Esophagus squamous epithelium (tissue), 5 donors: Measurements from ENCODE around the gene KRTAP5-1. TPM values are rescaled to one million over a fixed set of nuclear protein-coding genes. Genes with fewer than 3 reads are reported as not detected.

Source experiments
- DNase-seq: peaks from one replicate; lab custom pipeline; 2025; lab: John Stamatoyannopoulos, UW
- H3K27ac ChIP-seq, 4 donors: fragments of 200-600 bp; sonication (generic); one replicate each; pipeline ENCODE4 v1.5.1; 2016 to 2019; ENCODE audit warnings: mild to moderate bottlenecking in 1 of 4
- H3K27me3 ChIP-seq, 4 donors: fragments of 200-600 bp; sonication (generic); 1 replicate in 3 of 4; 2 replicates in 1 of 4; pipeline versions ENCODE4 v1.5.1 to v1.6.0; 2017 to 2021; ENCODE audit warnings: antibody characterized with exemption in 1 of 4
- H3K36me3 ChIP-seq, 3 donors: fragments of 200-600 bp; sonication (generic); one replicate each; pipeline ENCODE4 v1.5.1; 2016 to 2019
- H3K4me1 ChIP-seq, 3 donors: fragments of 200-600 bp; sonication (generic); one replicate each; pipeline ENCODE4 v1.5.1; 2017 to 2019
- H3K4me3 ChIP-seq, 4 donors: fragments of 200-600 bp; sonication (generic); 1 replicate in 3 of 4; 2 replicates in 1 of 4; pipeline ENCODE4 v1.5.1; 2016 to 2019; ENCODE audit warnings: mild to moderate bottlenecking in 2 of 4, moderate library complexity in 1 of 4
- H3K9me3 ChIP-seq, 3 donors: fragments of 200-600 bp; sonication (generic); one replicate each; pipeline ENCODE4 v1.5.1; 2016 to 2019
- CTCF ChIP-seq, 6 experiments: fragments of 450-650 bp in 4 of 6; fragments of 200-600 bp in 2 of 6; sonication (generic) in 2 of 6; IDR thresholded peaks; one replicate each; pipeline ENCODE4 v1.5.1; 2016 to 2019; ENCODE audit warnings: antibody characterized with exemption in 6 of 6, mild to moderate bottlenecking in 4 of 6, moderate library complexity in 4 of 6
- POLR2A ChIP-seq, 4 donors: fragments of 450-650 bp; IDR thresholded peaks; one replicate each; pipeline ENCODE4 v1.6.1; 2017; ENCODE audit warnings: antibody characterized with exemption in 4 of 4, mild to moderate bottlenecking in 4 of 4, moderate library complexity in 3 of 4
- WGBS, 2 donors: methylation state at CpG; one replicate each; pipeline ENCODE4 v1.1.5; 2018; 5-methylcytosine and 5-hydroxymethylcytosine counted together
- intact Hi-C: fragments of 100-400 bp; cut with DNase I; formaldehyde crosslinking; loops from one replicate; pipeline ENCODE4 v1.15.0; 2022
- total RNA-seq, 4 donors: library from RNA; depleted of rRNA; stranded (reverse); fragments of >200 nt; gene quantifications; one replicate each; pipeline ENCODE4 v1.1.0, GENCODE V29; 2016
- donor health status: DM: yes; HTN: yes; CAD: no.

KRTAP5-1 gene
- total RNA-seq, 4 donors from 2014 or later: not detected

DNA sequence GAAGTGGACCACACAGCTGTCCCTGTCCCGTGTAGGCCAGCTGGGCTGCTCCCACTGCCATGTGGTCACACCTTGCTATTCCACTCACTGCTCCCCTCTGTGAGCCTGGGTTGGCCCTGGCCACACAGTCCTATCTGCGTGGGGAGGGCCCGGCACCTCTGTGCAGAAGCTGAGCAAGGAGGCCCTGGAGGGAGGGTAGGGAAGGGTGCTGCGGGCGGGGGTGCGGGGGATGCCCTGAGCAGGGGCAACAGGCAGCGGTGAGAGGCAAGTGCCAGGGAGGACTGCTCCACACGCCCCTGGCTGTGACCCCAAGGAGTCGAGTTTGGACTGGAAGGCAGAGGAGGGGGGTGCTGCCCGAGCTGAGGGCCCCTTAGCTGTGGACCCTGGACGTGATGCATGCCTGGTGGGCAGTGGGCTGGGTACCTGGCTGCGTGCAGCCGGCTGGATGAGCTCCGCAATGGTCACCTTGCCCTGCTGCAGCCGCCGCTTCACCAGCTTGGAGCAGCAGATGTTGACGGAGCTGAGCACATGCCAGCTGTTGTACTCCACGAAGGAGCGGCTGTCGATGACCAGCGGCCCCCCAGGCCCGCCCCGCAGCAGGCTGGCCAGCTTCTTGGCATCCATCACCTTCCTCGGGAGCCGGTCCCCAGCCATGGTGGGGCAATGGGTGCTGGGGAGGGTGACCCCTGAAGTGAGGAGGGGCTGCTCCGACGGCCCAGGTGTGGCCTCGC, 19.7 kb downstream of the KRTAP5-1 start:
- TF ChIP-seq CTCF (IDR thresholded peaks at IDR 0.05): no peak
- no peak for TF ChIP-seq POLR2A (IDR thresholded peaks at IDR 0.05)
- Histone ChIP-seq H3K27me3 (peaks cover 0 to 38% (median 0%) of the 10 kb centered on the region in 4 donors), H3K4me1 (peaks cover 0 to 23% (median 9%) of the 10 kb centered on the region in 3 donors), H3K9me3 (no peaks in the 10 kb centered on the region), H3K27ac (peak overlapping the region in 1 of 4 donors; percentile 58), H3K36me3 (no peaks in the 10 kb centered on the region), H3K4me3 (no peak overlapping the region)
- DNase-seq: no peak
- intact Hi-C loops: no loop called here
- WGBS, 2 donors: 40 to 55% methylated on average over 2 to 4 of the region's 28 CpGs

DNA sequence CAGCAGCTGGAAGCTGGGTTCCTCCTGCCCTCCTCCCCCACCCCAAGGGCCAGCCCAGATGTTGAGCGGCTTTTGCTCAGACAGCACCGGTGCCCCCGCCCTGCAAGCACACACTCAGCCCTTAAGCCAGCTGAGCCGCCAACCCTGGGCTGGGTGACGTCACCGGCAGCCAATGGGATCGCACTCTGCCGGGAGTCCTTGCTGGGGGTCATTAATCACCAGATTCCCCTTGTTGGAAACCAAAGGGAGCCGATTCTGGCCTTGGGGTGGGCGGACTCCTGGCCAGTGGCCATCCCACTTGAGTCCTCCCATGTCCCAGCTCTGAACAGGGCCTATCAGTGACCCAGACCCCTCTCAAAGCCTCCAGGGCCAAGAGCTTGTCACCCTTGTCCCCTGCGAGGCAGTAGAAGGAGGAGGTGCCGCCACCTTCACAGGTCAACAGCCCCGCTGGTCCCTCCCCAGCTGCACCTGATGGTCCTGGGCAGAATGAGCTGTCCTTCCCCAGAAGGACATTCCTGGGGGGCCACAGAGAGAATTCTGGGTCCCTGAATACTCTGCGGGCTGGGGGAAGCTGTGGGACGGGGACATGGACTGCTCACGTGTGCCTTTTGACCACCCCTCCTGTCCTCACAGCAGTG, 20.4 kb downstream of the KRTAP5-1 start:
- 4 to 70% methylated on average over 2 to 3 of the region's 16 CpGs for WGBS, 2 donors
- intact Hi-C loops: no loop called here
- Histone ChIP-seq H3K27me3 (peaks cover 0 to 38% (median 0%) of the 10 kb centered on the region in 4 donors), H3K4me3 (no peak overlapping the region), H3K27ac (peak overlapping the region in 1 of 4 donors; percentile 58), H3K4me1 (peaks cover 2 to 25% (median 11%) of the 10 kb centered on the region in 3 donors), H3K36me3 (no peaks in the 10 kb centered on the region), H3K9me3 (no peaks in the 10 kb centered on the region)
- TF ChIP-seq CTCF (IDR thresholded peaks at IDR 0.05): no peak
- no peak for DNase-seq

- DNase-seq: no peak
- Histone ChIP-seq H3K27ac (no peak overlapping the region), H3K4me1 (peaks cover 10 to 30% (median 19%) of the 10 kb centered on the region in 3 donors), H3K27me3 (peaks cover 0 to 43% (median 0%) of the 10 kb centered on the region in 4 donors), H3K4me3 (no peak overlapping the region), H3K9me3 (no peaks in the 10 kb centered on the region), H3K36me3 (no peaks in the 10 kb centered on the region)
- 100% methylated on average over 1 of the region's 29 CpGs; no CpG with 5 or more reads in 1 of the 2 donors for WGBS, 2 donors
- intact Hi-C loops: no loop called here
- TF ChIP-seq CTCF (IDR thresholded peaks at IDR 0.05): no peak
- TF ChIP-seq POLR2A (IDR thresholded peaks at IDR 0.05): no peak
Measured at GRCh38 chr11:1563697-1564534, 21.2 kb downstream of the KRTAP5-1 start.

- H3K4me3 ChIP-seq: no peak overlapping the region
- 40% methylated on average over 1 of the region's 12 CpGs; no CpG with 5 or more reads in 1 of the 2 donors for WGBS, 2 donors
- peaks cover 17 to 34% (median 26%) of the 10 kb centered on the region in 3 donors for H3K4me1 ChIP-seq
- no peak overlapping the region for H3K27ac ChIP-seq
- no peaks in the 10 kb centered on the region for H3K9me3 ChIP-seq
- intact Hi-C loops: no loop called here
- TF ChIP-seq POLR2A (IDR thresholded peaks at IDR 0.05) (no peak), CTCF (IDR thresholded peaks at IDR 0.05) (no peak)
- peaks cover 0 to 51% (median 0%) of the 10 kb centered on the region in 4 donors for H3K27me3 ChIP-seq
- no peaks in the 10 kb centered on the region for H3K36me3 ChIP-seq
- no peak for DNase-seq
Measured at GRCh38 chr11:1563149-1563638, 21.9 kb downstream of the KRTAP5-1 start.
